SU-DHL-6 (cell line): Measurements from ENCODE around the gene EYA2.

Experiments
- H2AFZ ChIP-seq: fragments of 200-600 bp; sonication (generic); 2 replicates; pipeline ENCODE4 v1.6.1; 2014; ENCODE audit warnings: low read depth, mild to moderate bottlenecking, moderate library complexity, mixed read lengths, antibody characterized with exemption, low read length; ENCODE audit not compliant: severe bottlenecking
- H3F3A ChIP-seq: fragments of 200-600 bp; shearing (Covaris generic); 2 replicates; pipeline ENCODE4 v1.6.0; 2016; ENCODE audit warnings: antibody characterized with exemption, mild to moderate bottlenecking; ENCODE audit not compliant: insufficient read depth
- H3K27ac ChIP-seq: fragments of 200-600 bp; sonication (generic); 2 replicates; pipeline ENCODE4 v1.5.1; 2016; ENCODE audit warnings: low read depth, mild to moderate bottlenecking, low read length, moderate library complexity, mixed read lengths
- H3K27me3 ChIP-seq: fragments of 200-600 bp; sonication (generic), shearing (Covaris generic); 2 replicates; pipeline ENCODE4 v1.6.0; 2014; ENCODE audit warnings: mild to moderate bottlenecking, low read length
- H3K36me3 ChIP-seq: fragments of 200-600 bp; sonication (generic); 2 replicates; pipeline ENCODE4 v1.6.1; 2014; ENCODE audit warnings: mild to moderate bottlenecking, low read length, mixed read lengths
- H3K4me2 ChIP-seq: fragments of 300-600, 200-600 bp; shearing (Covaris generic), sonication (generic); 2 replicates; pipeline ENCODE4 v1.6.0; 2014; ENCODE audit warnings: low read length, low read depth, mild to moderate bottlenecking; ENCODE audit not compliant: poor library complexity, severe bottlenecking
- H3K4me3 ChIP-seq: fragments of 200-600 bp; sonication (generic); 2 replicates; pipeline ENCODE4 v1.5.1; 2014; ENCODE audit warnings: antibody characterized with exemption, low read length, mild to moderate bottlenecking, mixed read lengths; ENCODE audit not compliant: insufficient read depth, poor library complexity, severe bottlenecking
- H3K79me2 ChIP-seq: fragments of 200-600 bp; sonication (generic); 2 replicates; pipeline ENCODE4 v1.6.1; 2014; ENCODE audit warnings: mild to moderate bottlenecking, low read length, moderate library complexity; ENCODE audit not compliant: insufficient read depth
- H3K9ac ChIP-seq: fragments of 200-600 bp; sonication (generic); 2 replicates; pipeline ENCODE4 v1.7.0; 2014; ENCODE audit warnings: mild to moderate bottlenecking, low read length
- H3K9me2 ChIP-seq: fragments of 200-600 bp; sonication (generic); replicated peaks from 2 replicates; pipeline ENCODE4 v1.6.1; 2014; ENCODE audit warnings: low read length; ENCODE audit not compliant: insufficient read depth
- H3K9me3 ChIP-seq: fragments of 200-600 bp; sonication (generic); 2 replicates; pipeline ENCODE4 v1.6.1; 2014; ENCODE audit warnings: low read length, mixed read lengths; ENCODE audit not compliant: insufficient read depth
- H4K20me1 ChIP-seq: fragments of 200-600 bp; sonication (generic); 2 replicates; pipeline ENCODE4 v1.6.1; 2014; ENCODE audit warnings: low read depth, mild to moderate bottlenecking, antibody characterized with exemption, low read length, moderate library complexity, mixed read lengths
- CTCF ChIP-seq: fragments of 200-600 bp; sonication (generic); IDR thresholded peaks from one replicate; pipeline ENCODE4 v1.5.1; 2017; ENCODE audit warnings: antibody characterized with exemption, mild to moderate bottlenecking, low read length, moderate library complexity; ENCODE audit not compliant: insufficient read depth, poor library complexity, severe bottlenecking
- EZH2phosphoT487 ChIP-seq: fragments of 200-600 bp; sonication (generic), shearing (Covaris generic); conservative IDR thresholded peaks from 2 replicates; pipeline ENCODE4 v1.6.1; 2018; ENCODE audit warnings: mild to moderate bottlenecking, antibody characterized with exemption, low read length, moderate library complexity, mixed read lengths

Gene EYA2

GRCh38 chr20:47221036-47221625, 326.5 kb downstream of the EYA2 start:
- Histone ChIP-seq H3K36me3 (peaks cover 25% of the 10 kb centered on the region), H3K27ac (no peak overlapping the region), H3K79me2 (no peaks in the 10 kb centered on the region), H3K9me2 (no peaks in the 10 kb centered on the region), H2AFZ (no peak overlapping the region), H3K4me3 (no peak overlapping the region), H3K9ac (no peak overlapping the region), H3K4me2 (no peak overlapping the region), H4K20me1 (no peaks in the 10 kb centered on the region), H3K9me3 (no peaks in the 10 kb centered on the region), H3K27me3 (no peaks in the 10 kb centered on the region), H3F3A (peaks cover 4% of the 10 kb centered on the region; the same call in 1 of the 2 replicates)
- TF ChIP-seq CTCF (no peak), EZH2phosphoT487 (no peak)

GRCh38 chr20:47222468-47223119, 328.0 kb downstream of the EYA2 start:
- no peak for TF ChIP-seq EZH2phosphoT487
- TF ChIP-seq CTCF = no peak
- H3K4me3 ChIP-seq = no peak overlapping the region
- no peaks in the 10 kb centered on the region for H3K9me2 ChIP-seq
- H3K79me2 ChIP-seq = no peaks in the 10 kb centered on the region
- H3F3A ChIP-seq = peaks cover 4% of the 10 kb centered on the region; the same call in 1 of the 2 replicates
- H3K4me2 ChIP-seq = no peak overlapping the region
- no peak overlapping the region for H3K9ac ChIP-seq
- no peaks in the 10 kb centered on the region for H3K9me3 ChIP-seq
- H3K27ac ChIP-seq = no peak overlapping the region
- no peak overlapping the region for H2AFZ ChIP-seq
- H4K20me1 ChIP-seq = no peaks in the 10 kb centered on the region
- H3K27me3 ChIP-seq = no peaks in the 10 kb centered on the region
- peaks cover 19% of the 10 kb centered on the region for H3K36me3 ChIP-seq

- Histone ChIP-seq H3K79me2 (no peaks in the 10 kb centered on the region), H2AFZ (no peak overlapping the region), H3K9ac (no peak overlapping the region), H3K9me3 (no peaks in the 10 kb centered on the region), H3K27me3 (no peaks in the 10 kb centered on the region), H3K4me3 (no peak overlapping the region), H4K20me1 (no peaks in the 10 kb centered on the region), H3K4me2 (no peak overlapping the region), H3F3A (peaks cover 4% of the 10 kb centered on the region; the same call in 1 of the 2 replicates), H3K9me2 (no peaks in the 10 kb centered on the region), H3K27ac (no peak overlapping the region), H3K36me3 (peaks cover 24% of the 10 kb centered on the region)
- TF ChIP-seq EZH2phosphoT487 (no peak), CTCF (no peak)
These were observed 329.3 kb downstream of the EYA2 start for GRCh38 chr20:47223896-47224295.
